ENCODE results near the gene CHRNE. TPM values are rescaled to one million over a fixed set of nuclear protein-coding genes. Genes with fewer than 3 reads are reported as not detected.
A peak's percentile ranks its signal among the peaks of the same experiment; 100 is the strongest.

The CHRNE gene
- total RNA-seq, 6 experiments from 2014 or later = 1.4 to 2.9 (median 2.0) TPM

DNA sequence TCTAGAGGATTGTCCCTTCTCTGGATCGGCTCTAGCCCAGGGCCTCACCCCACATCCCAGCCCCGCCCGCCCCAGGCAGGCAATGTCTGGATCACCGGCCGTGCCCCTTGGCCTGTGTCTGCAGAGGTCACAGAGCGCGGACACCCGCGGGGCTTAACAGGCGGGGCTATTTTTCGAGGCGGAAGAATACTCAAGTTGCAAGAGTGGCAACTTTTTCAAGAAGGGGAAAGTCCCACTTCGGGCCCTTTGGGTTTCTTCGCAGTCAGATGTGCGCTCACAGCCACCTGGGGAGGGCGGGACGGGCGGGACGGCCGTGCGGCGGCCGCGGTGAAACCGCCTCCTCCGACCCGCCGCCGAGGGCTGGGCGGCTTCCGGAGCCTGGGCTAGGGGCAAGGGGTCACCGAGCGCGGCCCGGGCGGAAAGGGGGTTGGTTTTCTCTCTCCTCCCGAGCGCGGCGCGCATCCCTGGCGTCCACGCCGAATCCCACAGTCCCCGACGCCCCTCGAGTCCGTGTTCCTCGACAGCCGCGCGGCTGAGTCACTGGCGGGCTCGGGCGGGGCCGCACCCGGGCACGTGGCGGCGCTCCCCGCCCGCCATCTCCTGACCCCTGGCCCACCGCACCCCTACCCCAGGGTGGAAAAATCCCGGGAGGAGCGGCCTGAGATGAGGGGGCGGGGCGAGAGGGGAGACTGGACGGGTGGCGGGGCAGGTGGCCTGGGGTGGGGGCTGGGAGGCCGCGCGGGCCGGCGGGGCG is 46.6 kb upstream of the CHRNE start:
- ATAC-seq (peak; percentile 30 to 65 (median 58)), DNase-seq (peak; percentile 87 to 94 (median 92))
- Histone ChIP-seq H3K36me3 (peaks cover 0 to 20% (median 4%) of the 10 kb centered on the region in 4 donors), H3K4me1 (peaks cover 0 to 29% (median 5%) of the 10 kb centered on the region in 4 donors), H3K9me3 (no peaks in the 10 kb centered on the region), H3K27ac (peak overlapping the region; percentile 97 to 98 (median 97)), H3K4me3 (peak overlapping the region; percentile 86 to 100 (median 91)), H3K27me3 (no peaks in the 10 kb centered on the region)
- WGBS (ENCODE audit: insufficient coverage, low coverage, low lambda C conversion rate, missing lambda C conversion rate) = 2% methylated on average over 9 of the region's 75 CpGs
- no peak for TF ChIP-seq POLR2A (IDR thresholded peaks at IDR 0.05)
- TF ChIP-seq, protein P1, sequence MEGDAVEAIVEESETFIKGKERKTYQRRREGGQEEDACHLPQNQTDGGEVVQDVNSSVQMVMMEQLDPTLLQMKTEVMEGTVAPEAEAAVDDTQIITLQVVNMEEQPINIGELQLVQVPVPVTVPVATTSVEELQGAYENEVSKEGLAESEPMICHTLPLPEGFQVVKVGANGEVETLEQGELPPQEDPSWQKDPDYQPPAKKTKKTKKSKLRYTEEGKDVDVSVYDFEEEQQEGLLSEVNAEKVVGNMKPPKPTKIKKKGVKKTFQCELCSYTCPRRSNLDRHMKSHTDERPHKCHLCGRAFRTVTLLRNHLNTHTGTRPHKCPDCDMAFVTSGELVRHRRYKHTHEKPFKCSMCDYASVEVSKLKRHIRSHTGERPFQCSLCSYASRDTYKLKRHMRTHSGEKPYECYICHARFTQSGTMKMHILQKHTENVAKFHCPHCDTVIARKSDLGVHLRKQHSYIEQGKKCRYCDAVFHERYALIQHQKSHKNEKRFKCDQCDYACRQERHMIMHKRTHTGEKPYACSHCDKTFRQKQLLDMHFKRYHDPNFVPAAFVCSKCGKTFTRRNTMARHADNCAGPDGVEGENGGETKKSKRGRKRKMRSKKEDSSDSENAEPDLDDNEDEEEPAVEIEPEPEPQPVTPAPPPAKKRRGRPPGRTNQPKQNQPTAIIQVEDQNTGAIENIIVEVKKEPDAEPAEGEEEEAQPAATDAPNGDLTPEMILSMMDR (IDR thresholded peaks at IDR 0.05) = no peak
- intact Hi-C loops (cut with DNase I) = no loop called here

DNA sequence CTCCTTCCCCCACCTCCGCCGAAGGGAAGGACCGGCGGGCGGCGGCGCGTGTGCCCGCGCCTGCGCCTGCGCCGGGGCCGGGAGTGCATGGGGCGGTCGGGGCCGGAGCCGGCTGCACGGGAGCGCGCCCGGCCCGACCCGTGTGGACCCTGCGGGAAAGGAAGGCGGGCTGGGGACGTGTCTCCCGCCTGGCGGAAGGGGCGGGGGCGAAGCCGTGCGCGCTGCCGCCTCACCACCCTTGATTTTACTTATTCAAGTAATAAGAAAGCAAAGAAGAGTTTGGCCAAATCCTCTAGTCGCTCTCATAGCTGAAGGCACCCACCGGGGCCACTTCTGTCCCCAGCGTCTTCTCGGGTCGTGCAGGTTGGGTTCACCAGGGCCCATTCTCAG is 46.0 kb upstream of the CHRNE start:
- TF ChIP-seq POLR2A (IDR thresholded peaks at IDR 0.05) = peak; percentile 71
- TF ChIP-seq, protein P1 (IDR thresholded peaks at IDR 0.05) = no peak
- Histone ChIP-seq H3K4me3 (peak overlapping the region; percentile 86 to 100 (median 91)), H3K27me3 (no peaks in the 10 kb centered on the region), H3K27ac (peak overlapping the region; percentile 97 to 98 (median 97)), H3K36me3 (peaks cover 0 to 22% (median 4%) of the 10 kb centered on the region in 4 donors), H3K9me3 (no peaks in the 10 kb centered on the region), H3K4me1 (peaks cover 0 to 31% (median 5%) of the 10 kb centered on the region in 4 donors)
- peak; percentile 54 to 77 (median 67) for ATAC-seq
- intact Hi-C loops (cut with DNase I) = no loop called here
- WGBS (ENCODE audit: insufficient coverage, low coverage, low lambda C conversion rate, missing lambda C conversion rate) = 0% methylated on average over 4 of the region's 40 CpGs
- DNase-seq = peak; percentile 89 to 94 (median 91)

DNA sequence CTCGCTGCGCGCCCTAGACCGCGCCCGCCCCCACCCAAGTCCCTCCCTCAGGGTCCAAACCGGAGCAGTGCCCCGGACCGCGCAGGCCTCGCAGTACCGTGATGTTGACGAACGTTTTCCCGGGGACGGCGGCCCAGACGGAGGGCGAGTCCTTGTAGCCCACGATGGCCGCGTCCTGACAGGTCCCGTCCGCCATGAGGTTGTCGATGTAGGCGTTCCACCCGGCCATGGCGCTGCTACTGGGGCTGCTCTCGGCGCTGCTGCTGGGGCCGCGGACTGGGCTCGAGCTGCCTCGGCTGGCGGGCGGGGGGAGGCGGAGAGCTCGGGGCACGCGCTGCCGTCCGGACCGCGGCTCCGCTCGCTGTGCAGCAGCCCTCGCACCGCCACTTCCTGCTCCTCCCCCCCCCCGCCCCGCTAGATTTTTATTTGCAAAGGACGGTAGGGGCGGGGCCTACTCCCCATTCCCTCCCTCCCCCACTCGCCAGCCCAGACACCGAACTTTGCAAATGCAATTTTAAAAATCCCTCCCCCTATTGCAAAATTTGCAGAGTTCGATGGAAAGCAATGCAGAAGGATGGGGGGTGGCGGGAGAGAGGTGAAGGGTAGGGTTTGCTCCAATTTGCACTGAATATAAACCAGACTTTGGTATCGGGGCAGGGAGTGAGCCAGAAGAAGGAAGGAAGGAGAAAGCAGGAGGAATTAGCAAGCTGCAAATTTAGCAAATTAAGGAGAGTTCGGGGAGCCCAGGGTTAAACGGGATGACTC is 45.5 kb upstream of the CHRNE start, which contains the start of gene PFN1:
PFN1 (minus strand) TSS at position 365 of the 765 bp plus-strand sequence; CDS start at position 229, 136 bp downstream.
- H3K36me3 ChIP-seq = peaks cover 0 to 26% (median 6%) of the 10 kb centered on the region in 4 donors
- peak within 1 kb of the TSS; percentile 86 to 100 (median 91) for H3K4me3 ChIP-seq
- no peaks in the 10 kb centered on the region for H3K9me3 ChIP-seq
- intact Hi-C loops (cut with DNase I) = no loop called here
- TF ChIP-seq POLR2A (IDR thresholded peaks at IDR 0.05) = peak; percentile 97
- TF ChIP-seq, protein P1 (IDR thresholded peaks at IDR 0.05) = no peak
- ATAC-seq (peak; percentile 57 to 74 (median 69)), DNase-seq (peak; percentile 91 to 95 (median 94))
- 0% methylated on average over 9 of the region's 59 CpGs for WGBS (ENCODE audit: insufficient coverage, low coverage, low lambda C conversion rate, missing lambda C conversion rate)
- H3K27ac ChIP-seq = peak within 1 kb of the TSS; percentile 97 to 98 (median 97)
- H3K4me1 ChIP-seq = peaks cover 0 to 35% (median 5%) of the 10 kb centered on the region in 4 donors
- H3K27me3 ChIP-seq = no peaks in the 10 kb centered on the region

DNA sequence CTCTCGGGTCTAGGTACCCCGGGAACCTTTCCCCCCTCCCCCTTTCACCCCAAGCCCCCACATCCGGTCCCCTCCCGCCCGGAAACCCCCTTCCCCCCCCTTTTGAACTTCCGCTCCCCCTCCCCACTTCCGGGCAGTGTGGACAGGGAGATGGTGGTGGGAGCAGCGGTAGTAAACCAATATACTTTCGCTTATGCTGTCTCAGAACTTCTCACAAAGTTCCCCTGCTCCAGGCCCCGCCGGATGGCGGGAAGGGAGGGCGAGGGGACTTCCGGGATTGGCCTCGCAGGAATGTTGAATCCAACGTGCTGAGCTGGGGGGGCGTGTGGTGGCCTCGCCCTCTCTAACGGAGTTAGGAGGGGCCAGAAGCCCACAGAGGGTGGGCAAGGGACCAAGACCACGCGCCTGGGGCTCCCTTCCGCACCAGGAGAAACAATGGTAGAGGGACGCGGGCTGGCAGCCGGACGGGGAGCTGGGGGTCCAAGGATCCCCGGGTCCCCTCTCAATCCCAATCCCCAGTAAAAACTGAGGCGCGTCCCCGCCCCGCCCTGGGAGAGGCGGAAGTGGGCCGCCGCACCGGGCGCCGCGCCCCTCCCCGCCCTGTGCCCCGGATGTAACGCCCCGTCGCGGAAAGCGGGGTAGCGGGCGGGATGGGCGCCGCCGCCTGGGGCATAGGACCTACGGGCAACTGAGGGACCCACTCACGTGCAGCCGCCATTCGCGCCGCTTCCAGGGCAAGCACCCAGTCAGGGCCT is 44.7 kb upstream of the CHRNE start:
- DNase-seq (peak; percentile 70 to 79 (median 78)), ATAC-seq (peak; percentile 16 to 33 (median 25))
- no peaks in the 10 kb centered on the region for H3K27me3 ChIP-seq
- peak overlapping the region; percentile 81 to 98 (median 97) for H3K27ac ChIP-seq
- H3K9me3 ChIP-seq = no peaks in the 10 kb centered on the region
- peak overlapping the region; percentile 86 to 100 (median 91) for H3K4me3 ChIP-seq
- intact Hi-C loops (cut with DNase I) = no loop called here
- H3K36me3 ChIP-seq = peaks cover 0 to 34% (median 7%) of the 10 kb centered on the region in 4 donors
- peaks cover 0 to 35% (median 5%) of the 10 kb centered on the region in 4 donors for H3K4me1 ChIP-seq
- TF ChIP-seq, protein P1 (IDR thresholded peaks at IDR 0.05) = no peak
- TF ChIP-seq POLR2A (IDR thresholded peaks at IDR 0.05) = no peak
- under 1% methylated on average over 11 of the region's 56 CpGs for WGBS (ENCODE audit: insufficient coverage, low coverage, low lambda C conversion rate, missing lambda C conversion rate)
